HEK293 (cell line): ENCODE results near the gene LRRC47.

Experiments used
- BCL11B ChIP-seq: fragments of 450-650 bp; formaldehyde crosslinking; IDR thresholded peaks from 2 replicates; pipeline ENCODE4 v1.5.1; 2016; ENCODE audit warnings: low read depth, missing biosample characterization, missing genetic modification characterization
- CTCF ChIP-seq: fragments of 450-650 bp; formaldehyde crosslinking; IDR thresholded peaks from 2 replicates; pipeline ENCODE4 v1.5.1; 2016; ENCODE audit warnings: missing biosample characterization, missing genetic modification characterization
- KLF17 ChIP-seq: fragments of 450-650 bp; formaldehyde crosslinking; IDR thresholded peaks from 2 replicates; pipeline ENCODE4 v1.5.1; 2016; ENCODE audit warnings: missing biosample characterization, missing genetic modification characterization
- REST ChIP-seq: fragments of 450-650 bp; formaldehyde crosslinking; IDR thresholded peaks from 2 replicates; pipeline ENCODE4 v1.5.1; 2016; ENCODE audit warnings: missing biosample characterization, missing genetic modification characterization
- TCF7L2 ChIP-seq: IDR thresholded peaks from 2 replicates; pipeline ENCODE4 v1.6.1; 2011; ENCODE audit warnings: low read depth, mild to moderate bottlenecking, inconsistent platforms, low read length, moderate library complexity, borderline replicate concordance
- TRIM28 ChIP-seq: IDR thresholded peaks from 2 replicates; pipeline ENCODE4 v1.6.1; 2011; ENCODE audit warnings: low read length, control low read depth, borderline replicate concordance
- ZNF175 ChIP-seq: fragments of 450-650 bp; formaldehyde crosslinking; IDR thresholded peaks from 2 replicates; pipeline ENCODE4 v1.5.1; 2016; ENCODE audit warnings: missing biosample characterization, missing genetic modification characterization
- ZNF416 ChIP-seq: fragments of 450-650 bp; formaldehyde crosslinking; IDR thresholded peaks from 2 replicates; pipeline ENCODE4 v1.5.1; 2016; ENCODE audit warnings: missing biosample characterization, missing genetic modification characterization

GRCh38 chr1:3824650-3825049, 28.4 kb upstream of the LRRC47 start:
- TF ChIP-seq CTCF (tag by site-specific recombination) (no peak), ZNF416 (tag by site-specific recombination) (no peak), ZNF175 (tag by site-specific recombination) (no peak), KLF17 (tag by site-specific recombination) (no peak), BCL11B (no peak), REST (tag by site-specific recombination) (no peak), TCF7L2 (no peak), TRIM28 (no peak)
